ENCODE data around the gene FIBP. TPM values are rescaled to one million over a fixed set of nuclear protein-coding genes. Genes with fewer than 3 reads are reported as not detected.
A peak's percentile ranks its signal among the peaks of the same experiment; 100 is the strongest.

The FIBP gene
- total RNA-seq, result 103 and 157 TPM in 2 replicates

GRCh38 chr11:65888163-65888814, at the start of gene FIBP:
Gene FIBP (minus strand): TSS chr11:65888471. CDS start chr11:65888418, 53 bp downstream.
- no peak for FAIRE-seq
- Histone ChIP-seq H3K36me3 (ENCODE audit: control insufficient read depth, insufficient read depth, low read length) (peaks cover 18% of the 10 kb centered on the region), H3K4me3 (ENCODE audit: low read depth, low read length) (peak within 1 kb of the TSS; percentile 79), H3K27me3 (ENCODE audit: control insufficient read depth, insufficient read depth, low read length) (no peaks in the 10 kb centered on the region)
- peak; percentile 94 for TF ChIP-seq CTCF (IDR thresholded peaks at IDR 0.05; ENCODE audit: insufficient read depth, low read length, severe bottlenecking)
- DNase-seq (ENCODE audit: low read depth), result peak; percentile 87

GRCh38 chr11:65937766-65938165, 49.5 kb upstream of the FIBP start:
- DNase-seq (ENCODE audit: low read depth), result no peak
- no peaks in the 10 kb centered on the region for H3K36me3 ChIP-seq (ENCODE audit: control insufficient read depth, insufficient read depth, low read length)
- no peak for FAIRE-seq
- no peaks in the 10 kb centered on the region for H3K27me3 ChIP-seq (ENCODE audit: control insufficient read depth, insufficient read depth, low read length)
- no peak for TF ChIP-seq CTCF (IDR thresholded peaks at IDR 0.05; ENCODE audit: insufficient read depth, low read length, severe bottlenecking)
- no peak overlapping the region for H3K4me3 ChIP-seq (ENCODE audit: low read depth, low read length)

DNA sequence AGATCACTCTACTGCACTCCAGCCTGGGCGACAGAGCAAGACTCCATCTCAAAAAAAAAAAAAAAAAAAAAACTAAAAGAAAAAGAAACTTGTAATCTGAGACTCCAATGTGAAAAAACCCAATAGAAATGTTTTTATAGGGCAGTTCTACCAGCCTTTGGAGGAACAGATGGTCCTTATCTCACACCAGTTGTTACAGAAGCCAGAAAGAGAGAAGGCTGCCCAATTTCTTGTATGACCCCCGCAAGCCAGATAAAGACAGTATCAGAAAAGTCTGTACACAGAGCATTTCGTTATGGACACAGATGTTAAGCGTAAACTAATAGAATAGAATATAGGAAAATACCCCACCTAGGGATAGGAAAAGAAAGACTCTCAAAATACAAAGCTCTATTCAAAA, 45.7 kb upstream of the FIBP start:
- no peak for DNase-seq (ENCODE audit: low read depth)
- no peak overlapping the region for H3K4me3 ChIP-seq (ENCODE audit: low read depth, low read length)
- TF ChIP-seq CTCF (IDR thresholded peaks at IDR 0.05; ENCODE audit: insufficient read depth, low read length, severe bottlenecking), result no peak
- H3K36me3 ChIP-seq (ENCODE audit: control insufficient read depth, insufficient read depth, low read length), result no peaks in the 10 kb centered on the region
- no peak for FAIRE-seq
- no peaks in the 10 kb centered on the region for H3K27me3 ChIP-seq (ENCODE audit: control insufficient read depth, insufficient read depth, low read length)

- FAIRE-seq (no peak), DNase-seq (ENCODE audit: low read depth) (no peak)
- Histone ChIP-seq H3K36me3 (ENCODE audit: control insufficient read depth, insufficient read depth, low read length) (no peaks in the 10 kb centered on the region), H3K4me3 (ENCODE audit: low read depth, low read length) (no peak overlapping the region), H3K27me3 (ENCODE audit: control insufficient read depth, insufficient read depth, low read length) (no peaks in the 10 kb centered on the region)
- TF ChIP-seq CTCF (IDR thresholded peaks at IDR 0.05; ENCODE audit: insufficient read depth, low read length, severe bottlenecking), result no peak
Measured at GRCh38 chr11:65932558-65932919, 44.3 kb upstream of the FIBP start.

DNA sequence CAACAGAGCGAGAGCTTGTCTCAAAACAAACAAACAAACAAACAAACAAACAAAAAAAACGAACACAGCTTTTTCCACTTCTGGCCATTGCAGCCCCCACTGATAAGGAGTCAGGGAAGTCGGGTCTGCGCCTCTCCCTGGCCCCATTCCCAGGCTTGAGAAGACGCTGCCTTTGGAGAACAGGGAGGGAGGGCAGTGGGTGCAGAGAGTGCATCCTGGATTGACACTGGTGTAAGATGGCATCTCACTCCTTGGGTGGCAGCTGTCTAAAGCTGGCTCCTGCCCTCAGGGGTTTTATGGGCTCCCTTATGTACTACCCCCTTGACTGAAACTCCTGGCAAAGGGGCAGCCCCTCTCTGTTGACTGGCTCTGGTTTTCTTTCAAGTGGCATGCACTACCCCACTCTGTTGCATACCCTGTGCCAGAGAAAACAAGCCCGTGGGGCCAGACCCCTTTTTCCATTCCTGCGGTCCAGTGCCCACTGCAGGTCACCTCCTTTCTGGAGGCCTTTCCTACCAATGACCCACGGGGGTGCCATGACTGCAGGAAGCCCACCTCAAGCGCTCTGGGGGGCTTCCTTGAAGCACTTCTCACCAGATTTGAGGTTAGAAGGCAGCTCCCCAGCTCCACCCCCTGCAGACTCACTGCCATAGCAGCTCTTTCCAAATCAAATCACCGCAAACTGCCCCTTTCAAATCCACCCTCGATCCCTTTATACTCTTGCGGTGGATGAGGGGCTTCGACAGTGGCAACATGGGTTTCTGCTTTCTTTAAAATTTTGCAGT, 43.7 kb upstream of the FIBP start:
- DNase-seq (ENCODE audit: low read depth), result no peak

More for the DNA sequence above, 43.7 kb upstream of the FIBP start:
- TF ChIP-seq CTCF (IDR thresholded peaks at IDR 0.05; ENCODE audit: insufficient read depth, low read length, severe bottlenecking), result no peak
- Histone ChIP-seq H3K36me3 (ENCODE audit: control insufficient read depth, insufficient read depth, low read length) (no peaks in the 10 kb centered on the region), H3K27me3 (ENCODE audit: control insufficient read depth, insufficient read depth, low read length) (no peaks in the 10 kb centered on the region), H3K4me3 (ENCODE audit: low read depth, low read length) (no peak overlapping the region)
- FAIRE-seq, result no peak

Measured in bronchial epithelial cell (primary cell).